ENCODE results near the gene CCM2. TPM values are rescaled to one million over a fixed set of nuclear protein-coding genes. Genes with fewer than 3 reads are reported as not detected.

CCM2 gene
- total RNA-seq, 2 experiments from 2014 or later = 99.6 to 99.9 TPM

DNA sequence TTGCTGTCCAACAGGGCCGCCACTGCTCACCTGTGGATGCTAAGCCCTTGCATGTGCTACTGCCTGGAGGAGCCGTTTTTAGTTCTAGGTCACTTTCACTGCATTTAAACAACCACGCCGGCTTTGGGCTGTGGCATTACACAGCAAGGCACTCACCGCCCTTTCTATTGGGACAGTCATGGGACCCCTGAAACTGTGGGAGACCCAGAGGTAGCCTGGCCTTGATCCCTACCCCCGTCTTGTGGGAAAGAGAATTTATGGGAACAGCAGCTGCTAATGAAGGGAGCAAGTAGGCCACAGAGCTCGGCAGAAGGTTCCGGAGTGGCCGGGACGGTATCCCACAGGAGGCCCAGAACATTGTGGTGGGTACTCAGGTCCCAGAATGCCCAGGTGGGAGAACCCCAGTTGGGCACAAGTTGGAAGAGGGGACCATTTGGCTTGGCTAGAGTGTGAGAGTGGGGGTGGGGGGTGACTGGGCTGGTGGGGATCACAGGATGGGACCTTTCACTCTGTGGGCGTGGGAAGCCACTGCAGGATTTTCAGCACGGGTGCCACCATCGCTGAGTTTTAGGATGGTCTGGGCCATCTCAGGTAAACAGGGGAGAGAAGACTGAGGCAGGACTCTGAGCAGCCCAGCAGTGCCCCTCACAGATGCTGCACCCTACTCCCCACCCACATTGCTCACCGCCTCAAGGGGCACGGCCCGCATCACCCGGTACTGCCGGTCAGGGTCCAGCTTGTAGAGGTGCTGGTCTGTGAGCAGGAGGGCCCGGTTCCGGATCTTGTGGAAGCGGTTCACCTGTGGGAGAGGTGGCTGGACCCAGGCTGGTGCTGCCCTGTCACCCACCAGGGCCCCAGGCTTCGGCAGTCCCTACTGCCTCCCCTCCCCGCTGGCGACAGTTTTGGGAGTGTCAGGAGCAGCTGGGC lies 36.4 kb upstream of the CCM2 start:
- Mint-ChIP-seq H3K9me3 (ENCODE audit: insufficient read depth) (no peaks in the 10 kb centered on the region), H3K4me1 (ENCODE audit: low read depth) (peaks cover 27% of the 10 kb centered on the region), H3K36me3 (ENCODE audit: low read depth) (peaks cover 57% of the 10 kb centered on the region), H3K4me3 (no peak overlapping the region), H3K27me3 (ENCODE audit: low read depth) (no peaks in the 10 kb centered on the region), H3K27ac (peak overlapping the region; percentile 49)
- ChIA-PET POLR2A (interaction anchor here (0.7 to 6.7 kb wide), 5 partner anchors 8 to 107 kb away, joined by 3 to 96 read pairs (median 8); no protein-coding TSS in a partner anchor), CTCF (interaction anchor here (1.2 to 1.9 kb wide), 2 partner anchors 9 to 10 kb away, joined by 3 to 11 read pairs; no protein-coding TSS in a partner anchor)
- DNase-seq (peak; percentile 25), ATAC-seq (no peak)

DNA sequence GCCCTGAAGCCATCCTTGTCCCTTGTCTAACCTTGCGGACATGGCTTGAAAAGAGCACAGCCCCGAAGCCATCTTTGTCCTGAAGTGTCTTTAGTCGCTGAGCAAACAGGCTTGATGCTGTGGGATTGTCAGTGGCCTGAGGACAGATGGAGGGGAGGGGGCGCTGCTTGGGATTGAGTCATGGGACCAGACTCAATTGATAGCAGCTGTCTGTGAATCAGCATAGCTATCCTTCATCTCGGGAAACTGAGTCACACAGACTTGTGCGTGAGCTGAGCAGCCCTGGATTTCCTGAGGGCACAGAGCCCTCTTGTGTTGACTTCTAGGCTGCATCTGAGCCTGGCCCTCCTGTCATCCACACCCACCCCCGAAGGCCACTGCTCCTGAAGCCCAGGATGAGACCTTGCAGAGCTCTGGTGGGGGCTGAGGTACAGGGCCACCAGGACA lies 35.6 kb upstream of the CCM2 start:
- POLR2A ChIA-PET = interaction anchor here (0.7 to 6.7 kb wide), 5 partner anchors 8 to 280 kb away, joined by 3 to 96 read pairs (median 4); no protein-coding TSS in a partner anchor
- ATAC-seq (no peak), DNase-seq (peak; percentile 48)
- Mint-ChIP-seq H3K4me1 (ENCODE audit: low read depth) (peaks cover 22% of the 10 kb centered on the region), H3K9me3 (ENCODE audit: insufficient read depth) (no peaks in the 10 kb centered on the region), H3K27ac (peak overlapping the region; percentile 52), H3K4me3 (no peak overlapping the region), H3K27me3 (ENCODE audit: low read depth) (no peaks in the 10 kb centered on the region), H3K36me3 (ENCODE audit: low read depth) (peaks cover 63% of the 10 kb centered on the region)
- CTCF ChIA-PET = interaction anchor here (1.2 to 1.9 kb wide), 2 partner anchors 9 to 10 kb away, joined by 3 to 11 read pairs; no protein-coding TSS in a partner anchor

DNA sequence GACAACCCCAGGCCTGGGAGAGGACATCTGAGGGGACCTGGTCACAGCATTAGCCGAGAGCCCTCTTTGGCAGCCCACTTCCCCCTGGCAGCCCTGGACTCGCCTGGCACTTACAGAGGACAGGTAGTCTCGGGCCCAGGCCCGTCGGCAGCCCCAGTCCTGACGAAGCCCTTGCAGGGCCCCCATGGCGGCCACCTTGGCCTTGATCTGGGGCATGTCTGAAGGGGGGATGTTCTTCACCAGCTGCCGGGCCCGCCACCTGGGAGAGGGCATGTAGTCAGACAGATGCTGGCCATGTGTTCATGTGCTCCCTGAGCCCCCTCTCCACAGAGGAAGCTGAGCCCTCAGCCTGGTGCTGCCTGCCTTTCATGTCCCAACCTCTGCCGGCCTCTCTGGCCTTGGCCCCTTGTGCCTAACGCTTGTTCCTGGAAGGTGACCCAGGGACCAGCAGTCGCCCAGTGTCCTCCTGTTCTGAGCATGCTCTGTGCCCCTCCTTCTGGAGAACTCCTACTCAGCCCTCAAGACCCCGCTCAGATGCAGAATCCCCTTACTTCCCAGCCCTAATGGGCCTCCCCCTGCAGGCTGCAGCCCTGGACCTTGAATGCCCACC lies 35.1 kb upstream of the CCM2 start:
- POLR2A ChIA-PET = interaction anchor here (0.7 to 6.7 kb wide), 9 partner anchors 8 to 281 kb away, joined by 3 to 96 read pairs (median 4); partner anchors contain the start of genes H2AZ2, MYO1G and PURB
- Mint-ChIP-seq H3K4me3 (no peak overlapping the region), H3K4me1 (ENCODE audit: low read depth) (peaks cover 17% of the 10 kb centered on the region), H3K27ac (peak overlapping the region; percentile 55), H3K27me3 (ENCODE audit: low read depth) (no peaks in the 10 kb centered on the region), H3K9me3 (ENCODE audit: insufficient read depth) (no peaks in the 10 kb centered on the region), H3K36me3 (ENCODE audit: low read depth) (peaks cover 65% of the 10 kb centered on the region)
- CTCF ChIA-PET = interaction anchor here (1.9 kb wide), 1 partner anchor 9 kb away, joined by 11 read pairs; no protein-coding TSS in a partner anchor
- DNase-seq = peak; percentile 28
- ATAC-seq = no peak

DNA sequence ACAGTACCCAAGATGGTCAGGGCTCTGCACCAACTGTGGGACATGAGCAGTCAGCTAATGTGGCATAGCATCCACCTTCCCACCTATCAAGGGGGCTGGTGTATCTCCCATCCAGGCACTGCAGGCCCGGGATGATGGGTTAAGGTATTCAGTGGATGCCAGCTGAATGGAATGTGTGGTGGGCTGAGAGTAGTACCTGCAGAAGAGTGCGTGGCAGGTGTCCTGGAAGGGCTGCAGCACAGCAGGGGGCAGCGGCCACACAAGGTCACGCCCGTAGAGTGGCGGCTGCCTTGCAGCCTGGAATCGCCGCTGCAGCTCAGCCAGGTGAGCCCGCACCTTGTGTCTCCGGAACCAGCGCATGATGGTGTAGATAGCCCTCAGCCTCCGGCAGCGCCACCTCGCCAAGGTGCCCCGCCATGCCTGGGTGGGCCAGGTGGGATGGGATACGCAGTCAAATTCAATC lies 34.5 kb upstream of the CCM2 start:
- H3K27me3 Mint-ChIP-seq (ENCODE audit: low read depth) = no peaks in the 10 kb centered on the region
- no peak overlapping the region for H3K4me3 Mint-ChIP-seq
- H3K27ac Mint-ChIP-seq = no peak overlapping the region
- CTCF ChIA-PET = interaction anchor here (1.9 kb wide), 1 partner anchor 8 kb away, joined by 11 read pairs; no protein-coding TSS in a partner anchor
- peaks cover 12% of the 10 kb centered on the region for H3K4me1 Mint-ChIP-seq (ENCODE audit: low read depth)
- peaks cover 65% of the 10 kb centered on the region for H3K36me3 Mint-ChIP-seq (ENCODE audit: low read depth)
- DNase-seq = no peak
- H3K9me3 Mint-ChIP-seq (ENCODE audit: insufficient read depth) = no peaks in the 10 kb centered on the region
- POLR2A ChIA-PET = interaction anchor here (0.7 to 6.7 kb wide), 9 partner anchors 7 to 281 kb away, joined by 3 to 96 read pairs (median 4); partner anchors contain the start of genes H2AZ2, MYO1G and PURB
- no peak for ATAC-seq

DNA sequence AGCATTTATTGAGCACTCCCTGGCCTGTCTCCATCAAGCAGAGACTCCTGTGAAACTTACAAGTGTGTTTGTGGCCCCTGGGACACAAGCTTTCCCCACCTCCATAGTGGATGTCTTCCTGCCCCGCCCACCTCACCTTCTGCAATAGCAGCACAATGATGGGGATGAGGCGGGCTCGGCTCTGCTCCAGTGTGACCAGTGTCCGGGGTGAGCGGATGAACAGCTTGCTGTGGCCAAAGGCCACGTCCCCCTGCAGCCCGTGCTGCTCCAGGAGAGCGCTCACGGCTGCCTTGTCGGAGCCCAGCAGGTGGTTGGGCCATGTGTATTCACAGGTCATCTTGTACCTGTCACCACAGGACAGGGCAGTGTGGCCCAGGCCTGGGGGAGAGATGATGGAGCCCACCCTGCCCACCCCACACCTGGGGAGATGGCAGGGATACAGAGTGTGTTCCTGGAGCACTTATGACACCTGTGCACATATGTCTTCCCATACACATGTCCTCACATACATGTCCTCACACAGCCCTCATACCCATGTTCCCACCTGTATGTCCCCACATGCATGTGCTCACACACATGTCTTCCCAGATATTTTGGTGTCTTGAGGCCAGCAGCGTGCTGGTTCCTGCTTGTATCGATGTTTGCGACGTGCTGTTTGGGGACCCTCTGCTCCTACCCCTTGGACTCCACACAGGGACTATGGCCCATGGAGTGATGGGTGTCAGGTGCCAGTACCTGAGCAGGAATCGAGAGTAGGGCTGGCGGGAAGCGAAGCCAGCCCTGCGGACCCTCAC lies 33.9 kb upstream of the CCM2 start:
- peaks cover 10% of the 10 kb centered on the region for H3K4me1 Mint-ChIP-seq (ENCODE audit: low read depth)
- no peaks in the 10 kb centered on the region for H3K9me3 Mint-ChIP-seq (ENCODE audit: insufficient read depth)
- CTCF ChIA-PET = interaction anchor here (0.7 kb wide), 1 partner anchor 1759 kb away, joined by 3 read pairs; no protein-coding TSS in a partner anchor
- no peaks in the 10 kb centered on the region for H3K27me3 Mint-ChIP-seq (ENCODE audit: low read depth)
- DNase-seq (no peak), ATAC-seq (no peak)
- no peak overlapping the region for H3K4me3 Mint-ChIP-seq
- H3K27ac Mint-ChIP-seq = no peak overlapping the region
- peaks cover 68% of the 10 kb centered on the region for H3K36me3 Mint-ChIP-seq (ENCODE audit: low read depth)
- POLR2A ChIA-PET = interaction anchor here (0.5 to 1.5 kb wide), 7 partner anchors 9 to 107 kb away, joined by 3 to 4 read pairs (median 3); partner anchors contain the start of genes MYO1G and PURB

DNA sequence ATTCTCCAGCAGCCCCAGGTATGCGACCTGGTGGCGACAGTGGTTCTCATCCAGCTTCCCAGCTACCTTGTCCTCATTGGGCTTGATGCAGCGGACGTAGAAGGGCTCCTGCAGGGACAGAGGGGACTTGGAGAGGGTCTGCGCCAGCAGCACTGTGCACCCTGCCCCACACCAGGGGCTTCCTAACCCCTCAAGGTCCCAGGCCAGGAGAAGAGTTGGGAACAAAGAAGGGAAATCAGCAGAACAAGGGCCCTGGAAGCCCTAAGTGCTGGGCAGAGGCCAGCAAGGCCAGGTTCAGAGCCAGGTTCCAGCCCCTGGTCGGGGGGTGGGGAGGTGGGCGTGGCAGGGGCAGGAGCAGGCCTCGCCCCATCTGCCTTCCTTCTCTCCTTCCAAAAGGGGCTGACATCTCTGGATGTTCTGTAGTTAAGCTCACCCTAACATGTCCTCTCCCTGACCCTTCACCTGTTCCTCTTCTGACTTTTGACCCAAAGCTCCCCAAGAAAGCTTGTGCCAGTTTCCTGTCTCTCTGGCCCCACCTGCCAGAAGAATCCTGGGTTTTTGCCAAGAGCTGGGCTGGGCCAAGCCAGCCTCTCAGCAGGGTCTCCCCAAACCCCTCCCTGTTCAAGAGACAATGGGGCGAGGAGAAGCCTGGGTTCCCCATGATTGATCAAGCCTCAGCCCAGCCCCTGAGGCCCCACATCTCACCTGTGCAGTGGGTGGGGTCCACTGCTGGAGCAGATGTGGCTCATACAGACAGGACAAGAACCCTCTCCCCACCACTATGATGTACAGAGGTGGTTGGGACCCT lies 33.1 kb upstream of the CCM2 start:
- DNase-seq (no peak), ATAC-seq (no peak)
- no peak overlapping the region for H3K4me3 Mint-ChIP-seq
- H3K9me3 Mint-ChIP-seq (ENCODE audit: insufficient read depth) = no peaks in the 10 kb centered on the region
- POLR2A ChIA-PET = interaction anchor here (0.5 kb wide), 1 partner anchor 20 kb away, joined by 3 read pairs; no protein-coding TSS in a partner anchor
- H3K27me3 Mint-ChIP-seq (ENCODE audit: low read depth) = no peaks in the 10 kb centered on the region
- no peak overlapping the region for H3K27ac Mint-ChIP-seq
- CTCF ChIA-PET = no interaction called here
- H3K4me1 Mint-ChIP-seq (ENCODE audit: low read depth) = peaks cover 14% of the 10 kb centered on the region
- H3K36me3 Mint-ChIP-seq (ENCODE audit: low read depth) = peaks cover 72% of the 10 kb centered on the region

DNA sequence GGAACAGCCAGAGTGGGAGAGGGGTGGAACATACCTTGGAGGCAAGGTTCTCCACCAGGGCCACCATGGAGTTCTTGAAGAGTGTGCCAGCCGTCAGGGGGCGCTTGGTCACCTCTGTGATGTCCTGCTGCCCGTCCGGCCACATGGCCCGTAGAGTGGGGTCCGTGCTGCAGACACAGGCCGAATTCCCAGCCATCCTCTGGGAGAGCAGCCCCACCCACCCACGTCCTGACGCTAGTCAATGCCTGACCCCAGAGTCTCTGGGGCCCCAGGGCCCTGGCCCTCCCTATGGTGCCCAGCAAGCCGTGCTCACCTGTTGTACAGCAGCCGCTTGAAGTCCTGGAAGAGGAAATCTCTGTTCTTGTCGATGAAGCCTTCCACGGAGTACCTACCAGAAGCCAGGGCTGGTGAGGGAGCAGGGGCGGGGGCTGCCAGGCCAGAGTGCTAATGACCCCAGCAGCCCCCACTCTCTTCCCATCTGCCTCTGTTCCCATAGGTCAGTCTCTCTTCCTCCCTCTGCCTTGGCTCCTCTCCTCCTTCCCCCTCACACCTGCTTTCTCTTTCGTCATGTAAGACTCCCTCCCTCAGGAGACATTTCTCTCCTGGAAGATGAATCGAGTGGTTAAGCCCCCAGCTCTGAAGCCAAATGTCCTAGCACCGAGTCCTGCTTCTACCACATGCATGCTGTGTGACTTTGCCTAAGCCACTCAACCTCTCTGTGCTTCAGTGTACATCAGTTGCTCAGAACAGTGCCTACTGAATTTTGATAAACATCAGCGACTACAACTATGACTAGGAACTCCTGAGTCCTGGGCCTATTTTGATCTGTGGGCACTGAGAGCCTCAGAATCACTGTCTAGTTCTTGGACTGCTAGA lies 32.2 kb upstream of the CCM2 start:
- DNase-seq (no peak), ATAC-seq (no peak)
- Mint-ChIP-seq H3K27me3 (ENCODE audit: low read depth) (no peaks in the 10 kb centered on the region), H3K4me1 (ENCODE audit: low read depth) (peaks cover 23% of the 10 kb centered on the region), H3K9me3 (ENCODE audit: insufficient read depth) (no peaks in the 10 kb centered on the region), H3K36me3 (ENCODE audit: low read depth) (peaks cover 81% of the 10 kb centered on the region), H3K27ac (peak overlapping the region; percentile 50), H3K4me3 (no peak overlapping the region)
- ChIA-PET CTCF (no interaction called here), POLR2A (interaction anchor here (0.5 kb wide), 1 partner anchor 119 kb away, joined by 3 read pairs; no protein-coding TSS in a partner anchor)

DNA sequence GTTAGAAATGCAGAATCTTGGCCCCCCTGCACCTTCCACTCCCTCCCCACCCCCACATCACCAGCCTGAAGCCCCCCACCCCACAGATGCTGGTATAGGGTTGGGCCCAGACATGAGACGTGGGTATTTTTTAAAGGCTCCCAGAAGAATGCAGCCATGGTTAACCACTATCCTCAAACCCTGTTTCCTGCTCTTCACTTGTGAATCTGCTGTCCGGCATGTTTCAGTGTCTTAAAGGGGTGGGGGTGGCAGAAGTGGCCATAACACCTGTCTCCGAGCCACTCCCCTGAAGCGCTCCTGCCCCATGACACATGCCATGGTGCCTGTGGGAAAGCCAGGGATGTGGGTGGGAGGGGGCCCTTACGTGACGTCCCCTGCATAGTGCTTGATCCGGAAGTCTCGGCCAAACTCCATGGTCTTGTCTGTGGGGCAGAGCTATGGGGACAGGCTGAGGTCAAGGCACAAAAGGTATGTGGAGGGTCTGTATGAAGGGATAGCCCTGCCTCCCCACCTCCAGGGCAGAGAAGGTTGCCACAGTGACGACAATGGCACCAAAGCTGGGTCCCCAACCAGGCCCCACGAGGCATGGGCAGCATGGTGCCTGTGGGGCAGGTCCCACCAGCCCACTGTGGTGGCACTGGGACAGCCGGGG lies 30.8 kb upstream of the CCM2 start:
- CTCF ChIA-PET = no interaction called here

DNA sequence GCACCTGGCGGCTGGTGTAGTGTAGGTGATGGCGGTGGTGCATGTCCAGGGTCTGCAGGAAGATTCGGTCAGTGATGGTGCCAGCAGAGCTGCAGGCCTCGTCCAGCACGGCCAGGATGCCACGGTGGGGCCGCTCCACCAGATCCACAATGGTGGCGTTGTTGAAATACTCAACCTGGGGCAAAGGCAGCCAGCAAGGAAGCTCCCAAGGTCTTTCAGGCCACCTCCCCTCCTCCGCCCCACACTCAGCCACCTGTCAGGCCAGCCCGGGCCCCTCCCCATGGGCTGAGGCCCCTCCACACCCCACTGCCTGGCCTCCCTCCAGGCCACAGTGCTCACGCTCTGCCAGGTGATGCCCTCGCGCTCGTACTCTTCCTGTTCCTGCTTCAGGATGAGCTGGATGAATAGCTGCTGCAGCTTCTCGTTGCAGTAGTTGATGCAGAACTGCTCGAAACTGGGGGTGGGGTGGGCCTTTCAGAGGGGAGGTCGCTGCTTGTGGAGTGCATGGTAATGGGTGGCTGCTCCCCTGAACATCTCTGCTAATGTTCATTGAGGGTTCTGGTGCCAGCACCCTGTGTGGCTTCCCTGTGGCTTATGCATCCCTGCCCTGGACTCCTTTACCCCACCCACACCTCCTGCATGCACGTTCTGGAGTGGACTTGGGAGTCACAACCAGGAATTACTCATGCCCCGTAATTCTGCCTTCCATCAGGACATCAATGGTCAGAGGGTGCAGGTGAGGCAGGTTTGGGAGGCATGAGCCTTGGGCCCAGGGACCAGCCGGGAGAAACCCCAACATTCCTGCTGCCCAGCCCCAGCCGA lies 30.1 kb upstream of the CCM2 start:
- Mint-ChIP-seq H3K27ac (no peak overlapping the region), H3K27me3 (ENCODE audit: low read depth) (no peaks in the 10 kb centered on the region), H3K9me3 (ENCODE audit: insufficient read depth) (no peaks in the 10 kb centered on the region), H3K36me3 (ENCODE audit: low read depth) (peaks cover 87% of the 10 kb centered on the region), H3K4me3 (no peak overlapping the region), H3K4me1 (ENCODE audit: low read depth) (peaks cover 36% of the 10 kb centered on the region)
- DNase-seq (no peak), ATAC-seq (no peak)
- ChIA-PET POLR2A (interaction anchor here (0.7 to 5.9 kb wide), 8 partner anchors 8 to 168 kb away, joined by 3 to 96 read pairs (median 4); partner anchors contain the start of genes MYO1G and PURB), CTCF (no interaction called here)

More for the DNA sequence above, 30.8 kb upstream of the CCM2 start:
- POLR2A ChIA-PET = interaction anchor here (1.0 to 3.0 kb wide), 5 partner anchors 10 to 169 kb away, joined by 3 to 11 read pairs (median 4); partner anchors contain the start of gene MYO1G
- Mint-ChIP-seq H3K4me1 (ENCODE audit: low read depth) (peaks cover 28% of the 10 kb centered on the region), H3K4me3 (no peak overlapping the region), H3K36me3 (ENCODE audit: low read depth) (peaks cover 85% of the 10 kb centered on the region), H3K9me3 (ENCODE audit: insufficient read depth) (no peaks in the 10 kb centered on the region), H3K27me3 (ENCODE audit: low read depth) (no peaks in the 10 kb centered on the region), H3K27ac (no peak overlapping the region)
- ATAC-seq (no peak), DNase-seq (no peak)

Data from activated CD8-positive, alpha-beta T cell treated with anti-CD3 and anti-CD28 coated beads, Interleukin-2, amount 10 ng/mL, durations not matched to agents 7 days and 5 days (primary cell).